AG08395 (cell line): ENCODE measurements around the gene PLOD2.
"Not testable (repeated sequence)": the region's sequence is repeated elsewhere in the genome, so short reads cannot be mapped to it uniquely, and the experiment has no call there.

Source experiments
- DNase-seq: peaks from one replicate; pipeline ENCODE4 v3.0.0; 2012; ENCODE audit warnings: mixed read lengths, low spot score

Gene PLOD2

DNA sequence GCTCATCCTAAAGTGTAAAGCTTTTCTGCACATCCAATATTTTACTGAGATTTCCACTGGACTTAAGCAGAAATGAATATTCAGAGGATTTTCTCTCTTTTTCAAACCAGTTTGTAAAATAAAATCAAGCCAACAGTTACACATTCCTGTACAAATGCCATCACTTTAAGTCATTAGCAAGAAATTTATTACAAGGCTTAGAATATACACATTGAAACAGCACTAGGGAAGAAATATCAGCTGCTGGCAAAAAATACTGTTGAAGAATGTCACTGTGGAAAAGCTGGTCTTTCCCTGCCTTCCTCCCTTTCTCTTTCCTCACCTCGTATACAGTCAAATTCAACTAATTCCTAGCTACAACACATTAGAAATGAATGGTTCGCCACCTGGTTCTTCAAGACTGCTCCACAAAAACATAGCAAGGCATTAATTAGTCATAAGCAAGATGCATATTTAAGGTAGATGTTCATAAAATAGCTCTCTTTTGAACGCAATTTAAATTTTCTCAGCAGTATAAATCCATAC lies 21.3 kb downstream of the PLOD2 start:
- DNase-seq, result peak; percentile 13

DNA sequence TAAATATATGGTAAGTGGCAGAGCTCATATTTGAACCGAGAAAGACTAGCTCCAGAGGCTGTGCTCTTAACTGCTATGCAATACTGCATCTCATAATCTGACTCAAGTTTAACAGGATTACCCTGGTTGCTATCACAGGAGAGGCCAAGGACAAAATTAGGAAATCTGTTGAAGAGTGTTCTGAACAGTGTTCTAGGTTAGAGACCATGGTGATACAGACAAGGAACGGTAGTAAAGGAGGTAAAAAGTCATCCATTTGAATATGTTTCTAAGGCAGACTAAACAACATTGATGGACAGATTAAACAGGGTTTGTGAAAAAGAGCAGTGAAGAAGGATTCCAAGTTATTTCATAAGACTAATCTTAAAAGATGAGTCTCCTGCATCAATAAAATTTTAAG lies 22.1 kb downstream of the PLOD2 start:
- DNase-seq, result no peak

DNA sequence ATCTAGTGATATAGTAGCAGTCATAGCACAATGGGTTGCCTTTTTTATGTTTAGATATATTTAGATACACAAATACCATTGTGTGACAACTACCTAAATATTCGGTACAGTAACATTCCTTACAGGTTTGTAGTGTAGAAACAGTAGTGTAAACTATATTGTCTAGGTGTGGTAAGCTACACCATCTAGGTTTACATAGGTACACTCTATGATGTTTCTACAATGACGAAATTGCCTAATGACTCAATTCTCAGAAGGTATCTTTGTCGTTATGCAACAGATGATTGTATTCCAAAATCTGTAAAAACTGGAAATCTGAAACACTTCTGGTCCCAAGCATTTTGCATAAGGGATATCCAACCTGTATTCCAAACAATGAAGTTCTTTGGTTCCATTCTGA lies 24.3 kb downstream of the PLOD2 start:
- DNase-seq, result no peak

DNA sequence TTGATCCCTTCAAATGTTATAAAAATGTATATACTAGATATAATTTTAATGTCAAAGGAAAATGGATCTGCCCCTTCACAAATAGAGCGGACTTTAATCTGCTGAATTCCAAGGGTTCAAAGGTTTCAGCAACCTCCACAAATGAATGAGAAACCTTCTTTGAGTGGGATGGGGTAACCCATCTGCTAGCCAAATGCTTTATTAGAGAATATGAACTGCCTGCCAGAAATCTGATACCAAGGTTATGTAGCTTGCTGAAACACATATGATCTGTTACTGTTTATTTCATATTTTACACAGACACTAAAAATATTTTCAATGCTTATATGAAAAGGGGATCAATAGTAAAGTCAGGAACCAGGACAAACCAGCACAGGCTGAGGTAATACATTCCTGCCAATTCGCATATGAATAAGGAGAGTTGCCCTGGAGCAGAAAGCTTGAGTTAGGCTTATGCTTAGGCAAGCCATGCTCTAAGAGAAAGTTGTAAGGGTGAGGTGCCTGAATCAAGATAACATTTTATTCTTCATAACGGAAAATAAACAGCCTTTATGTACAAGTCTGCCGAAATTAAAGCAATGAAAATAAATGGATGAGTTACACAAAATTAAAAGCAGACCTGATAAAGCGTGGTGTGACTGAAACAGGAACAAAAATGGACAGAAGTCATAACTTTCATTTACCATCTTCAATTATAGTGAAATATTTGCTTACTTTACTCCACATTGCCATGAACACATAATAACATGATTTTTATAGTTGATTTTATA lies 26.5 kb downstream of the PLOD2 start:
- DNase-seq, result no peak

DNA sequence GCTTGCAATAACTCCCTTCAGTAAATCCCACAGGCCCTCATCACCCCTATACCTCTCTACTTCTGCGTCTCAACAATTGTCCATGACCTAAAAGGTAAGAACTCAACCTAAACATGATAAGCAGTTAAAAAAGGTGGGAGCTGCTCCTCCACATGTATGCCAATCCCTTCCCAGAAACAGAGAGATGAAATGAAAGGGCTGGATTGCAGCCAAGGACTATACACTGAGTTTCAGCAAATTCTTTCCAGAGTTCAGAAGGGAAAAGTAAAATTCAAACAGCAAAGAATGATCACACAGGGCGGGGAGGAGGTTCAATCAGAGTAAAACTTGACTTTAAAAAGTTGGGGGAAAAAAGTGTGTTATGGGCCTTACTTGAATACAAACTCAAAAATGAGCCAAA lies 27.5 kb downstream of the PLOD2 start:
- DNase-seq, result no peak

DNA sequence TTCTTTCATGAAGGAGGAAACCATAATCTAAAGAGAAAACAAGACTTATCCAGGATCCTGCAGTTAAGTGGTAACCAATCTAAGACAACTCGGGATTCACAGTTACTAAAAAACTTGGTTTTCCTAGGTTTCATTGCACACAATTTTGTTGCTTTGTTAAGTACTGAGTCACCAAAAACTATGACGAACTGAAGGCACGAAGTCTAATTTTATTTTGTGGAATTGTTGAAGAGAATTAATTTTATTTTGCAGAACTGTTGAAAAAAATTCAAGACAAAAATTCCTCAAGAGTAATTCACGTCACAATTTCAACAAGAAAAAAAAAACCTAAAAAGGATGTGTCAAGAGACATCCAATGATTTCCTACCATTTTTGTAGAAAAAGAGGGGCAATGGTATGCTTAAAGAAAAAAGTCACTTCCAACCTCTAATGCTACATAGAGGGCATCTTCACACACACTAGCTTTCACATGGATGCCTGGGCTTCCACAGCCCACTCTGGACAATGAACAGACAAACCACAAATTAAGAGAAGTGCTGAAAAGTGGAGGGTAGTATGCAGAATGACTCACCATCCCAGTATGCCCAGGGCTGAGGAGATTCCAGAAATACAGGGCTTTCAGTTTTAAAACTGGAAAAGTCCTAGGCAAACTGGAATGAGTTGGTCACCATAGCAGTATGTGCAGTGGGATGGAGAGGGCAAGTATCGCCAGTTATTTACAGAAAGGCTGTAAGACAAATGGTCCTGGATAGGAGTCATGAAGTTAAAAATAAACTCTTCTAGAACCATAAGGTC lies 29.2 kb downstream of the PLOD2 start:
- peak; percentile 82 for DNase-seq

DNA sequence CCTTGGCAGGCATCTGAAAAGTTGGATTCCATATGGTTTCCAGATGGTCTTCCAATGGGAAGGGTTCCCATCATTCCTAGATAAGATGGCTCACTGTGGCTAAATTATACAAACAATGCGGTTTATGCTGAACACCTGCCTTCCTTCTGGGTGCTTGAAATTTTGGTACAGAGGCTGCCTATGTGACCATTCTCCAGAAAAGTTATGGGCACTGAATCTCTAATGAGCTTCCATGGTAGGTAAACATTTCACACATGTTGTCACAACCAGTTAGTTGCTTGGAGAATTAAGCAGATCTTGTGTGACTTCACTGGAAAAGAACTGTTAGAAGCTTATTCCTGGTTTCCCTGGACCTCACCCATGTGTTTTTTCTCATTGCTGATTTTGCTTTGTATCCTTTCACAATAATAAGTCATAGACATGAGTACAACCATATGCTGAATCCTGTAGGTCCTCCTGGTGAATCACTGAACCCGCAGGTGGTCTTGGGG lies 30.1 kb downstream of the PLOD2 start:
- peak; percentile 57 for DNase-seq

DNA sequence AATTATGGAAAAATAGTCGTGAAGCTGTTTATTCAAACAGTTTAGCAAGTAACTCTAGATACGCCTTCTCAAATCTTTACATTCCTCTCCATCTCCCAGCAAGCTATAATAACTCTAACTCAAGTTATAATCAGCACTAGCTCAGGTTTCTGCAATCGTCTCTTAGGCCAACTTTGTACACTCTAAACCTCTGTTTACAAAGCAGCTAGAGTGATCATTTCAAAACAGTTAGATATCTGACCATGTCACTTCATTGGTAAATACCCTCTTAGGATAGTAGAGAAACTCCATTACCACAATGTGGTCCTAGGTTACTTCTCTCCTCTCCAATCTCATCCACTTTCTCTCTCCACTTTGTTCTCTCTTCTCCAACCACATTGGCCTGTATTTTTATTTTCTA lies 31.2 kb downstream of the PLOD2 start:
- no peak for DNase-seq

DNA sequence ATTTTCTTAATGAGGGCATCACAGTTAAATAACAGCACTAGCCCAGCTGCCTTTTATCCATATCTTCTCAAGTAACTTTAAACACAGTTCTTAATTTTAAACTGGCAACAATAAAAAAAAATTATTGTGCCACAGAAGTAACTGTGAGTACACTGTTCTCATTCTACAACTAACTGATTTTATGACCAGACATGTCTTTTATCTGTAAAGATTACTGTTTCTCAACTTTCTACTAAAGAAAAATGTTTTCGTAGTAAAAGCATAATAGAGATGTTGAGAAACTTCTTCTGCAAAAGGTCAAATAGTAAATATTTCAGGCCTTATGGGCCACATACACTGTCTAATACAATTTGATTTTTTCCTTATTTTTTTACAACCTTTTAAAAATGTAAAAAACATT lies 32.0 kb downstream of the PLOD2 start:
- no peak for DNase-seq

DNA sequence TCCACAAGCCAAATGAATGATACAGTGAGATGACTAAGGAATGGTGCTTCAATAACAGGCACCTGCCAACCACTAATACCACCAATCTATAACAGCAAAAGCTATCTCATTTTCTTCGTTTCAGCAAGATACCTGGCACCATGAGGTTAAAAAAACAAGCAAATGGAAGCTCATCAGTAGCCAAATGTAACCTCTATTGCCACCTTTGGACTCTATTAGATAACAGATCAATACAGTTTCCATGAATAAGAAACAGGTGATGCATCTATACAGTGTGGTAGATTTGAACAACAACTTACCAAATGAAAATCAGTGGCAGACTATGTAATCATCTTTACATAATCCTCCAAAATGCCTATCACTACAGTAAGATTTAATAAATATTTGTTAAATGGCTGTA lies 32.8 kb downstream of the PLOD2 start:
- DNase-seq, result no peak

DNA sequence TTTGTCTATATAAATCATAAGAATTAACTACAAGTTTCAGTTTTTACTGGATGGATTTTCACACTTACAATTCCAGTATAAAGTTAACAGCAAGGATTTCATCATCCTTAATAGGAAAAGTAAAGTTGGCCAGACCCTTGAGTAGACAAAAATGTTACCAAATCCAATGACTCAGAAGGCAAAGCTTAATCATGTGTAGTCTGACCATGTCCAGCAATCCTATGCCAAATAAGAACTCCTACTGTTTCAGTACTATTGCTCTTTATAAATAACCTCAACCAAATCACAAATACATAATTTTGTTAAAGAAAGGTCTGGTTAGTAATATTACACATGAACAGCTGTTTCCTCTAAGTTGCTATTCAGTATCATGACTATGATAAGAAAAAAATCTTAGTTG lies 35.0 kb downstream of the PLOD2 start:
- DNase-seq, result peak; percentile 77

DNA sequence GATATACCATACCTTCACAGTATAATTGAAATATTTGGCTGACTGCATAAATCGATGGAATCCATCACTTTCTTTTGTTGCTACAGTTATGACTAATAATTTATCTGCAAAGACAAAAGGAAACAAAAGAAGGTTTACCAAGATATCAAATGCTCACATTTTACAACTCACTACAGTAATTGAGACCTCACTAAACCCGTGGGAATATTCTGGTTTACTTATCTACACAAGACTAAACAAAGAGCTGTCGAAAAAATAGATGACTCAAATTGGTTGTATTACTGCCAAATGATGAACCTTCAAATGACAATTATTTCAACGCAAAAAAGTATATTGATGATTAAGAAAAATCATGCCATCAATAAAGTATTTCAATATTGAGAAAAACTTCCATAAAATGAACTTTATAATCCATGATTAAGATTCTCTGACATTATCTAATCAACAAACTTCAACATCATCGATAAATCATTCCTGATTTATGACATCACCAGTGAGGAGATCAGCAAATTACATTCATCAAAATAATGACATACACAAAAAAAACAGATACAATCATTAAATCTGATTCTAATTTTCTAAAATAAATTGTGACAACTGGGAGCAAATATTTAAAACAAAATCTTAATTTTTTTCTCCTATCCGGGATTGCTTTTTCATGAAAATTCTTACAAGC lies 36.7 kb downstream of the PLOD2 start:
- no peak for DNase-seq

DNA sequence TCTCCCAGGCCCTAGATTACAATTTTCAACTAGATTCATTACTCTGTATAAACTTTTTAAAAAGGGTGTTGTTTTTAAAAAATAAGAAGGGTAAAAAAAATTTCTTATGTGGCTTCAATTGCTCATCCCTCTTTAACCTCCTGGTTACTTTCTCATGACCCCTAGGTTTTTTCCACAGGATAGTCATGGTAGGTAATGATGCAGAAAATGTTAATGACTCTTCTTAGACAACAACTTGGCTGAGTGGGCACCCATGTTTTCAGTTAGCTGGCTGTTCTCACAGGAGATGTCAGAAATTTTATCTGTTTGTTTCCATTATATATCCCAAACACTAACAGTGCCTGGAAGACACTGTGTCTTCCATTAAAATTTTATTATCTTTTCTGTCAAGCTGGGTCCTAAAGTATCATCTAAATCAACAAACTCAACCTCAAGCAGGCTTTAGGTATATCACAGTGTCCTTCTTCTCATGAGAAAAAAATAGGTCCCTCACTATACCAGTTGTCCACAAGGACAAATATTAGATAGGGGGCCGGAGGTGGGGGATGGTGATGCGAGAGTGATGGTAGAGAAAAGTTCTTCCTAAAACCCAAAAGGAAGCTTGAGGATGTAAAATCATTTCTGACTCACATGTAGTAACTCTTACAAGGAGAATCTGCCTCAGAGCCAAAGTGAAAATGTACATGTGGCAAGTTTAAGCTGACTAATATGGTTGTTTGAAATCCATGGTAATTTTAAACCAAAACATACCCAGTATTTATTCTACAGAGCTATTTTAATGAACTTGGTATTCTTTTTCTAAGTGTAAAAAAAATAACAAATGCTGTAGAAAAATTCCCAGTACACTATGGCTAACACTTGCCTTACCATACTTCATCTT lies 43.3 kb downstream of the PLOD2 start:
- peak; percentile 56 for DNase-seq

DNA sequence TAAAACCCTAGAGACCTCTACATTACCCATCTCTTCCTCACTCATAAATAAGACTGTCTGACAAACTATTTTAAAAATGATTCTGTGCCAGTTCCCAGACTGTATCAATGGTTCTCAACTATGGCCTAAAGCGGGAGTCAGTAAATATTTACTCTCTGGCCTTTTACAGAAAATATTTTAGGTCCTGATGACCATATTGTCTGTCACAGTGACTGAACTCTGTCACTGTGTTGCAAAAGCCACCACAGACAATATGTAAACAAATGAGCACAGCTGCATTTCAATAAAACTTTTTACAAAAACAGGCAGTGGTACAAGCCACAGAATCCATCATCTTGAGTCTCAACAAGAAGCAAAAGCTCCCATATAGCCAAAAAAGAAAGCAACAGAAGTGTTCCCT lies 45.4 kb downstream of the PLOD2 start:
- DNase-seq, result no peak

DNA sequence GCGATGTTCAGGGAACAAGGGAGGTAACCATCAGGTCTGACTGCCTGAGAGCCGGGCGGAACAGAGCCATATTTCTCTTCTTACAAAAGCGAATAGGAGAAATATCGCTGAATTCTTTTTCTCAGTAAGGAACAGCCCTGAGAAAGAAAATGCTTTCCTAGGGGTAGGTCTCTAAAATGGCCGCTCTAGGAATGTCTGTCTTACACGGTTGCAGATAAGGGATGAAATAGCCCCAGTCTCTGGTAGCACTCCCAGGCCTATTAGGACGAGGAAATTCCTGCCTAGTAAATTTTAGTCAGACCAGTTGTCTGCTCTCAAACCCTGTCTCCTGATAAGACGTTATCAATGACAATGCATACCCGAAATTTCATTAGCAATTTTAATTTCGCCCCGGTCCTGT lies 47.2 kb downstream of the PLOD2 start:
- DNase-seq, result not testable (repeated sequence)

DNA sequence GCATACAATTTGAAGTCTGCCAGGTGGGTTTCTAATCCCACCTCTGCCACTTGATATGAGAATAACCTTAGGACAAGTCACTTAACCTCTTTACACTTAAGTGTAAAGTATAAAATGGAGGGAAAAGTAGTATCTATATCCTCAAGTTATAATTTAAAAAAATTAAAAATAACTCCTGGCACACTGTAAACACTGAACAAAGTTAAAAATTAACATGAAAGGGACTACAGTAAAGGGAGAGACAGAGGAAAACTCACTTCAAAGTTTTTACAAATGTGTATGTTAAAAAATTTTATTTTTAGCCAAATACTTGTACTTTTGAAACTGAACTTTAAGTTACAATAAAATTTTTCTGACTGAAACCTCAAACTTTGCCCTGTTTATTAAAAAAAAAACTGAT lies 49.6 kb downstream of the PLOD2 start:
- DNase-seq, result no peak

DNA sequence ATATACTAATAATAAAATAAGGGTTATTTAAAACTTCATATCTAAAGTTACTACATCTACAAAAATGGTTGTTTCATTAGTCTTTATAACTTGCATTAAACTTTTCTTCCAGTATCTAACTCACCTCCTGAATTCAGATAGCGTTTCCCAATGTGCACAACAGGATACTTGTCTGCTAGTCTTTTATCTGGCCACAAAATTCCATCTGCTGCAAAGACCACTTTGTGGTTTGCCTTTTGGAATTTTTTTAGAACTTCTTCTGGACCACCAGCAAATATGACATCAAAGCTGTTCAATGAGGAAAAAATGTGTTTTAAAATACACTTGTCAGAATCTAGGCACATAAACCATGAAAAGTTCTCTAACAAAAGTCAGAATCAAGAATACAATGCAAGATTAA lies 50.8 kb downstream of the PLOD2 start:
- DNase-seq, result no peak

DNA sequence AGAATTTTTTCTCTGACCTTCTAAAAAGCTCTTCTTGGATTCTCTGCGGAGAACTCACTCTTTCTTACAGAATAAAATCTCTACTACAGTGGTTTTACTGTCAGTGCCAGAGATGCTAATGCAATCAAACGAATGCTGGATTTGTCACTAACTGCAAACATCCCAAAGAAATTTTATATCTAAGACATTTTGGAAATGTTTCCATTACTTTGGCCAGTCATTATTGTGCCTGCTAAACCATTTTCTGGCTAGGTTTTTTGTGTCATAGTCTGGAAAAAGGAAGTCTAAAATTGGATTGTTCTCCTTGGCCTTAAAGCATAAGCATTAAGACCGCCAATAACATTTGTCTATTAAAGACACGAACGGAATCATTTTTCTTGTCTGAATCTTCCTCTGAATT lies 54.0 kb downstream of the PLOD2 start:
- DNase-seq, result no peak

DNA sequence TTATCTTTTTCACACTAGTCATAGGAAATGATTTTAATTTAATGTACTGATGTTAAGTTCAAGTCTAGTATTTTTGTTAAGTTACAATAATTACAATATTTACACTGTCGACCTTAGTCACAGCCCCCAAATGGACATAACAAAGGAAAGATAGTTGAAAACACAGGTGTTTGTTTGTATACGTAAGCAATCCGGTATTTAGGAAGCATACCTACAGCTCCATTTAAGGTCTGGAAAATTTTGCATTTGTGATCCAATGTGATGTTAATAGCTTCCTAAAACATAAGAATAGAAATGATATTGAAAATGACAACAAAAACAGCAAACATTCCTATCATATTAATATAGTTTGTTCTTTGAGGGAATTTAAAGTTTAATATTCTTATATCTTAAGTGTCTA lies 56.9 kb downstream of the PLOD2 start:
- no peak for DNase-seq

DNA sequence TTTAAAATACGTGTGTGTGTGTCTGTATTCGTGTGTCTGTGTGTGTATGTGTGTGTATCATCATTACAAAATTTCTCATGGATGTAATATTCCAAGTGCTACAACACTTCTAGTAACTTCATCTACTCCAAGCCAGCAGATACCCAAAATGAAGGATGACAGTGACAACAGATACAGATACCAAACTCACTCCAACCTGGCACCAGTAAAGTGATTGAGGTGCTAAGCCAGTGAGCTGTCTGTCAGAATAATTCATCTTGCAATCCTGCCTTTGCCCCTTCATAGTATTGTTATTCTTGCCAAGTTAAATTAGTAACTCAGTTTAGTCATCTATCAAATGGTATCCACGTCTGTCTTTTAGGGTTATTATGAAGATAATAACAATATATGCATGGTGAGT lies 58.1 kb downstream of the PLOD2 start:
- DNase-seq, result no peak

DNA sequence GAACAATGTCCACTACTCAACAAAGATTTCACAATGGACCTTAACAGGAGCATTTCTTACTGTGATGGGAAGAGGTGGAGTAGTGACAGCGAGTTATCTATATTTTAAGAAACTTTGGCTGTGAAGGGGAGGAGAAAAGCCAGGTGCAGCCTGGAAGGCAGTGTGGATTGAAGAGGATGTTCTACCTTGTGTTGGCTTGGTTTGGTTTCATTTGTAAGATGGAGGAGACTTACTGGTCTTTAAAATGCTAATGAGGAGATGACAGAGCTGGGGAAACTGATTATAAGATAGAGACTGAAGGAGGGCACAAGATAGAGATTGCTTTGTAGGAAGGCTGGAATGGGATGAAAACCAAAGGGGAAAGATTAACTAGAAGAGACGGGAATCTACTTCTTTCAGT lies 59.4 kb downstream of the PLOD2 start:
- DNase-seq, result no peak
